CD4-positive, alpha-beta T cell treated with Interleukin-1 beta for 1 hour (primary cell): ENCODE results near the gene PCDHGA1.
A peak's percentile ranks its signal among the peaks of the same experiment; 100 is the strongest.
"Not testable (repeated sequence)": the region's sequence is repeated elsewhere in the genome, so short reads cannot be mapped to it uniquely, and the experiment has no call there.

Experiments
- DNase-seq, 2 donors: peaks; one replicate each; pipeline ENCODE4 v3.0.0-alpha.2; 2020 to 2022

Gene PCDHGA1

DNA sequence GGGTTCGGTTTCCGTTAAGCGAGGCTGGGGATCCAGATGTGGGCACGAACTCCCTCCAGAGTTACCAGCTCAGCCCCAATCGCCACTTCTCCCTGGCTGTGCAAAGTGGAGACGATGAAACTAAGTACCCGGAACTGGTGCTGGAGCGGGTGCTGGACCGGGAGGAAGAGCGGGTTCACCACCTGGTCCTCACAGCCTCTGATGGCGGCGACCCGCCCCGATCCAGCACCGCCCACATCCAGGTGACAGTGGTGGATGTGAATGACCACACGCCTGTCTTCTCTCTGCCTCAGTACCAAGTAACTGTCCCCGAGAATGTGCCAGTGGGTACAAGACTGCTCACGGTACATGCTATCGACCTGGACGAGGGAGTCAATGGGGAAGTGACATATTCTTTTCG, 53.0 kb downstream of the PCDHGA1 start:
- no peak for DNase-seq

- no peak for DNase-seq
These were observed 54.4 kb downstream of the PCDHGA1 start for GRCh38 chr5:141384471-141385267.

DNA sequence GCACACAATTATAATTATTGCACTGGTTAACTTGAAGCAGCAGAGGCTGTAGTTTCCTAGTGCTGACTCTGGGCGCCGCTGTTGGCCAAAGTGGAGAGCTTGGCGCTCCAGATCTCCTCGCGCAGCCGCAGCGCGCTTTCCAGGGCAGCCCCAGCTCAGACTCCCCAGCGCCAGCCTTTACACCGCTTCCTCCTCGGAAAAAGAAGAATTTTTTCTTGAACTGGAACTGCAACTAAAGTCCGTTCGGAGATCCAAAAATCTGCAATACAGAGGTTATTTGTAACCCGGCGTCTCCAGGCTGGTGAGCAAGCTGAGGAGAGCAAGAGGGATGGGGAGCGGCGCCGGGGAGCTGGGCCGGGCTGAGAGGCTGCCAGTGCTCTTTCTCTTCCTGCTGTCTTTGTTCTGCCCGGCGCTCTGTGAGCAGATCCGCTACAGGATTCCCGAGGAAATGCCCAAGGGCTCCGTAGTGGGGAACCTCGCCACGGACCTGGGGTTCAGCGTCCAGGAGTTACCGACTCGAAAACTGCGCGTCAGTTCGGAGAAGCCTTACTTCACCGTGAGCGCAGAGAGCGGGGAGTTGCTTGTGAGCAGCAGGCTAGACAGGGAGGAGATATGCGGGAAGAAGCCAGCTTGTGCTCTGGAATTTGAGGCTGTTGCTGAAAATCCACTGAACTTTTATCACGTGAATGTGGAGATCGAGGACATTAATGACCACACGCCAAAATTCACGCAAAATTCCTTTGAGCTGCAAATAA, 57.4 kb downstream of the PCDHGA1 start, which contains the start of gene PCDHGB4:
Gene PCDHGB4 (plus strand): TSS at position 142 of the 755 bp plus-strand sequence. CDS start 187 bp downstream, at position 329.
- peak; percentile 15 to 22 for DNase-seq

GRCh38 chr5:141388661-141389060, 58.3 kb downstream of the PCDHGA1 start:
- DNase-seq: no peak

GRCh38 chr5:141389153-141390042, 59.1 kb downstream of the PCDHGA1 start:
- DNase-seq: no peak

- no peak for DNase-seq
These were observed 62.3 kb downstream of the PCDHGA1 start, which contains the start of gene PCDHGA8 for GRCh38 chr5:141392429-141393198. TSS of gene PCDHGA8 (plus strand) at chr5:141392633. CDS start at chr5:141392814, 181 bp downstream.

- DNase-seq: no peak
These were observed 63.0 kb downstream of the PCDHGA1 start for GRCh38 chr5:141393267-141393666.

- not testable (repeated sequence) for DNase-seq
These were observed 64.3 kb downstream of the PCDHGA1 start for GRCh38 chr5:141394401-141395187.

GRCh38 chr5:141397756-141398551, 67.6 kb downstream of the PCDHGA1 start, which contains the start of gene PCDHGB5:
TSS of gene PCDHGB5 (plus strand) at chr5:141397947. CDS start at chr5:141398128, 181 bp downstream.
- peak; percentile 31 to 43 for DNase-seq

DNA sequence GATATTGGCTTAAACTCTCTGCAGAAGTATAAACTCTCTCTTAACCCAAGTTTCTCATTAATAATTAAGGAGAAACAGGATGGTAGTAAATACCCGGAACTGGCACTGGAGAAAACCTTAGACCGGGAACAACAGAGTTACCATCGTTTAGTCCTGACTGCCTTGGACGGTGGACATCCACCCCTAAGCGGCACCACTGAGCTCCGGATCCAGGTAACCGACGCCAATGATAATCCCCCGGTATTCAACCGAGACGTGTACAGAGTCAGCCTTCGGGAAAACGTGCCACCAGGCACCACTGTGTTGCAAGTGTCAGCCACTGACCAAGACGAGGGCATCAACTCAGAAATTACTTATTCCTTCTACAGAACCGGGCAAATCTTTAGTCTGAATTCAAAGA, 68.3 kb downstream of the PCDHGA1 start:
- no peak for DNase-seq

DNA sequence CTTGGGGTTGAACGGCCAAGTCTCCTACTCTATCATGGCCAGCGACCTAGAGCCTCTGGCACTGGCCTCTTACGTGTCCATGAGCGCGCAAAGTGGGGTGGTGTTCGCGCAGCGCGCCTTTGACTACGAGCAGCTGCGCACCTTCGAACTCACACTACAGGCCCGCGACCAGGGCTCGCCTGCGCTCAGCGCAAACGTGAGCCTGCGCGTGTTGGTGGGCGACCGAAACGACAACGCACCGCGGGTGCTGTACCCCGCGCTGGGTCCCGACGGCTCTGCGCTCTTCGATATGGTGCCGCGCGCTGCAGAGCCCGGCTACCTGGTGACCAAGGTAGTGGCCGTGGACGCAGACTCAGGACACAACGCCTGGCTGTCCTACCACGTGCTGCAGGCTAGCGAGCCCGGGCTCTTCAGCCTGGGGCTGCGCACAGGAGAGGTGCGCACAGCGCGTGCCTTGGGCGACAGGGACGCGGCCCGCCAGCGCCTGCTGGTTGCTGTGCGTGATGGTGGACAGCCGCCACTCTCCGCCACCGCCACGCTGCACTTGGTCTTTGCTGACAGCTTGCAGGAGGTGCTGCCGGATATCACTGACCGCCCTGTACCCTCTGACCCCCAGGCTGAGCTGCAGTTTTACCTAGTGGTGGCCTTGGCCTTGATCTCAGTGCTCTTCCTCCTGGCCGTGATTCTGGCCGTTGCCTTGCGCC, 69.4 kb downstream of the PCDHGA1 start:
- DNase-seq: no peak

GRCh38 chr5:141402553-141403243, 72.4 kb downstream of the PCDHGA1 start, which contains the start of gene PCDHGA9:
TSS of gene PCDHGA9 (plus strand) at chr5:141402778. CDS start at chr5:141402953, 175 bp downstream.
- no peak for DNase-seq

- DNase-seq: no peak
These were observed 73.1 kb downstream of the PCDHGA1 start for GRCh38 chr5:141403387-141403786.

DNA sequence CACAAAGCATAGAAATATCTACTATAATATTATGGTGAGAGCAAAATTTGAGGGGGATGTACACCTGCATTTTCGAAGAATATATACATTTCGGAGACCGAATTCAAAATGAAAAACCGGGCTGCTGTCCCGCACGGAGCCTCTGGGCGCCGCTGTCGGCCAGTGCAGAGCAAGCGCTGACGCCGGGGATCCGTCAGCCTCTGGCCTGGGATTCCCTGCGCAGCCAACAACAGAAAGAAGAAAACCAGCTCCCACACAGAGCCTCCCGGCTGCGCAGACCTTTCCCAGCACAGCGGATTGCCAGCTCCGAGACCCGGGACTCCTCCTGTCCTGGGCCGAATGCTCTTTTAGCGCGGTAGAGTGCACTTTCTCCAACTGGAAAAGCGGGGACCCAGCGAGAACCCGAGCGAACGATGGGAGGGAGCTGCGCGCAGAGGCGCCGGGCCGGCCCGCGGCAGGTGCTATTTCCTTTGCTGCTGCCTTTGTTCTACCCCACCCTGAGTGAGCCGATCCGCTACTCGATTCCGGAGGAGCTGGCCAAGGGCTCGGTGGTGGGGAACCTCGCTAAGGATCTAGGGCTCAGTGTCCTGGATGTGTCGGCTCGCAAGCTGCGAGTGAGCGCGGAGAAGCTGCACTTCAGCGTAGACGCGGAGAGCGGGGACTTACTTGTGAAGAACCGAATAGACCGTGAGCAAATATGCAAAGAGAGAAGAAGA, 77.6 kb downstream of the PCDHGA1 start, which contains the start of gene PCDHGB6:
Gene PCDHGB6 (plus strand): TSS at position 232 of the 716 bp plus-strand sequence. CDS start 182 bp downstream, at position 414.
- peak; percentile 17 to 44 for DNase-seq

DNA sequence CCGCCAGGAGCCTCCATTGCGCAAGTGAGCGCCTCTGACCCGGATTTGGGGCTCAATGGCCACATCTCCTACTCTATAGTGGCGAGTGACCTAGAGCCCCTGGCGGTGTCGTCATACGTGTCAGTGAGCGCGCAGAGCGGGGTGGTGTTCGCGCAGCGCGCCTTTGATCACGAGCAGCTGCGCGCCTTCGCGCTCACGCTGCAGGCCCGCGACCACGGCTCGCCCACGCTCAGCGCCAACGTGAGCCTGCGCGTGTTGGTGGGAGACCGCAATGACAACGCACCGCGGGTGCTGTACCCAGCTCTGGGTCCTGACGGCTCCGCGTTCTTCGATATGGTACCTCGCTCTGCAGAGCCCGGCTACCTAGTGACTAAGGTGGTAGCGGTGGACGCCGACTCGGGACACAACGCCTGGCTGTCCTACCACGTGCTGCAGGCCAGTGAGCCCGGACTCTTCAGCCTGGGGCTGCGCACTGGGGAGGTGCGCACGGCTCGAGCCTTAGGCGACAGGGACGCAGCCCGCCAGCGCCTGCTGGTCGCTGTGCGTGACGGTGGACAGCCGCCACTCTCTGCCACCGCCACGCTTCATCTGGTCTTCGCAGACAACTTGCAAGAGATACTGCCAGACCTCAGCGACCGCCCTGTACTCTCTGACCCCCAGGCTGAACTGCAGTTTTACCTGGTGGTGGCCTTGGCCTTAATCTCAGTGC, 79.4 kb downstream of the PCDHGA1 start:
- no peak for DNase-seq

DNA sequence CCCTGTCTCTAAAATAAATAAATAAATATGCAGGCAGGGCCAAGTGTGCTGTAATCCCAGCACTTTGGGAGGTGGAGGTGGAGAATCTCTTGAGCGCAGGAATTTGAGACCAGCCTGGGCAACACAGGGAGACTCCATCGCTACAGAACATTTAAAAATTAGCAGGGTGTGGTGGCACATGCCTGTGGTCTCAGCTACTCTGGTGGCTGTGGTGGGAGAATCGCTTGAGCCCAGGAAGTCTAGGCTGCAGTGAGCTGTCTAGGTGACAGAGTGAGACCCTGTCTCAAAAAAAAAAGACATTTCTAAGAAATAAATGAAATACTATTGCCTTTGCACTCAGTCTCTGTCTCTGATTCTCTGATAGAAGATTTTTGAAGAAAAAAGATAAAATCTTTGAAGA, 81.3 kb downstream of the PCDHGA1 start:
- DNase-seq: no peak
